ENCODE measurements around the gene ATP13A2.

Gene ATP13A2

GRCh38 chr1:17009706-17010105, 2.0 kb downstream of the ATP13A2 start:
- Histone ChIP-seq H3K4me1 (ENCODE audit: control insufficient read depth in 5 of 5, insufficient read depth in 5 of 5, low read length in 5 of 5) (peaks cover 11 to 54% (median 48%) of the 10 kb centered on the region in 5 donors), H3K9me3 (ENCODE audit: control insufficient read depth in 5 of 5, low read length in 5 of 5) (no peaks in the 10 kb centered on the region), H3K27me3 (ENCODE audit: control insufficient read depth in 5 of 5, insufficient read depth in 4 of 5, low read length in 5 of 5) (no peaks in the 10 kb centered on the region), H3K4me3 (ENCODE audit: low read depth in 1 of 5, low read length in 5 of 5) (no peak overlapping the region), H3K9ac (ENCODE audit: low read length in 5 of 5) (no peak overlapping the region), H3K27ac (ENCODE audit: low read depth, low read length) (no peak overlapping the region), H3K36me3 (ENCODE audit: control insufficient read depth in 5 of 5, insufficient read depth in 5 of 5, low read length in 5 of 5) (peaks cover 0 to 19% (median 9%) of the 10 kb centered on the region in 5 donors)

- Histone ChIP-seq H3K27me3 (ENCODE audit: control insufficient read depth in 5 of 5, insufficient read depth in 4 of 5, low read length in 5 of 5) (no peaks in the 10 kb centered on the region), H3K4me3 (ENCODE audit: low read depth in 1 of 5, low read length in 5 of 5) (no peak overlapping the region), H3K9me3 (ENCODE audit: control insufficient read depth in 5 of 5, low read length in 5 of 5) (no peaks in the 10 kb centered on the region), H3K4me1 (ENCODE audit: control insufficient read depth in 5 of 5, insufficient read depth in 5 of 5, low read length in 5 of 5) (peaks cover 11 to 46% (median 43%) of the 10 kb centered on the region in 5 donors), H3K9ac (ENCODE audit: low read length in 5 of 5) (no peak overlapping the region), H3K36me3 (ENCODE audit: control insufficient read depth in 5 of 5, insufficient read depth in 5 of 5, low read length in 5 of 5) (peaks cover 0 to 32% (median 19%) of the 10 kb centered on the region in 5 donors), H3K27ac (ENCODE audit: low read depth, low read length) (no peak overlapping the region)
Observed at GRCh38 chr1:17008208-17008855, 3.4 kb downstream of the ATP13A2 start.

GRCh38 chr1:17007121-17007520, 4.6 kb downstream of the ATP13A2 start:
- Histone ChIP-seq H3K9ac (ENCODE audit: low read length in 5 of 5) (no peak overlapping the region), H3K9me3 (ENCODE audit: control insufficient read depth in 5 of 5, low read length in 5 of 5) (no peaks in the 10 kb centered on the region), H3K27me3 (ENCODE audit: control insufficient read depth in 5 of 5, insufficient read depth in 4 of 5, low read length in 5 of 5) (no peaks in the 10 kb centered on the region), H3K36me3 (ENCODE audit: control insufficient read depth in 5 of 5, insufficient read depth in 5 of 5, low read length in 5 of 5) (peaks cover 0 to 44% (median 30%) of the 10 kb centered on the region in 5 donors), H3K27ac (ENCODE audit: low read depth, low read length) (no peak overlapping the region), H3K4me3 (ENCODE audit: low read depth in 1 of 5, low read length in 5 of 5) (no peak overlapping the region), H3K4me1 (ENCODE audit: control insufficient read depth in 5 of 5, insufficient read depth in 5 of 5, low read length in 5 of 5) (peaks cover 9 to 34% (median 31%) of the 10 kb centered on the region in 5 donors)

GRCh38 chr1:17005365-17005740, 6.4 kb downstream of the ATP13A2 start:
- peaks cover 0 to 61% (median 45%) of the 10 kb centered on the region in 5 donors for H3K36me3 ChIP-seq (ENCODE audit: control insufficient read depth in 5 of 5, insufficient read depth in 5 of 5, low read length in 5 of 5)
- no peak overlapping the region for H3K27ac ChIP-seq (ENCODE audit: low read depth, low read length)
- no peaks in the 10 kb centered on the region for H3K27me3 ChIP-seq (ENCODE audit: control insufficient read depth in 5 of 5, insufficient read depth in 4 of 5, low read length in 5 of 5)
- no peaks in the 10 kb centered on the region for H3K9me3 ChIP-seq (ENCODE audit: control insufficient read depth in 5 of 5, low read length in 5 of 5)
- no peak overlapping the region for H3K9ac ChIP-seq (ENCODE audit: low read length in 5 of 5)
- H3K4me1 ChIP-seq (ENCODE audit: control insufficient read depth in 5 of 5, insufficient read depth in 5 of 5, low read length in 5 of 5), result peaks cover 5 to 20% (median 18%) of the 10 kb centered on the region in 5 donors
- H3K4me3 ChIP-seq (ENCODE audit: low read depth in 1 of 5, low read length in 5 of 5), result no peak overlapping the region

GRCh38 chr1:17004466-17005364, 7.0 kb downstream of the ATP13A2 start:
- H3K27ac ChIP-seq (ENCODE audit: low read depth, low read length), result no peak overlapping the region
- no peak overlapping the region for H3K4me3 ChIP-seq (ENCODE audit: low read depth in 1 of 5, low read length in 5 of 5)
- no peak overlapping the region for H3K9ac ChIP-seq (ENCODE audit: low read length in 5 of 5)
- H3K4me1 ChIP-seq (ENCODE audit: control insufficient read depth in 5 of 5, insufficient read depth in 5 of 5, low read length in 5 of 5), result peaks cover 5 to 14% (median 13%) of the 10 kb centered on the region in 5 donors
- peaks cover 0 to 66% (median 50%) of the 10 kb centered on the region in 5 donors for H3K36me3 ChIP-seq (ENCODE audit: control insufficient read depth in 5 of 5, insufficient read depth in 5 of 5, low read length in 5 of 5)
- no peaks in the 10 kb centered on the region for H3K27me3 ChIP-seq (ENCODE audit: control insufficient read depth in 5 of 5, insufficient read depth in 4 of 5, low read length in 5 of 5)
- H3K9me3 ChIP-seq (ENCODE audit: control insufficient read depth in 5 of 5, low read length in 5 of 5), result no peaks in the 10 kb centered on the region

GRCh38 chr1:17002524-17002902, 9.2 kb downstream of the ATP13A2 start:
- Histone ChIP-seq H3K9me3 (ENCODE audit: control insufficient read depth in 5 of 5, low read length in 5 of 5) (no peaks in the 10 kb centered on the region), H3K36me3 (ENCODE audit: control insufficient read depth in 5 of 5, insufficient read depth in 5 of 5, low read length in 5 of 5) (peaks cover 0 to 84% (median 63%) of the 10 kb centered on the region in 5 donors), H3K9ac (ENCODE audit: low read length in 5 of 5) (no peak overlapping the region), H3K27me3 (ENCODE audit: control insufficient read depth in 5 of 5, insufficient read depth in 4 of 5, low read length in 5 of 5) (no peaks in the 10 kb centered on the region), H3K4me1 (ENCODE audit: control insufficient read depth in 5 of 5, insufficient read depth in 5 of 5, low read length in 5 of 5) (peaks cover 0 to 8% (median 4%) of the 10 kb centered on the region in 5 donors), H3K27ac (ENCODE audit: low read depth, low read length) (no peak overlapping the region), H3K4me3 (ENCODE audit: low read depth in 1 of 5, low read length in 5 of 5) (no peak overlapping the region)

GRCh38 chr1:17001760-17002523, 9.8 kb downstream of the ATP13A2 start:
- no peaks in the 10 kb centered on the region for H3K9me3 ChIP-seq (ENCODE audit: control insufficient read depth in 5 of 5, low read length in 5 of 5)
- no peaks in the 10 kb centered on the region for H3K27me3 ChIP-seq (ENCODE audit: control insufficient read depth in 5 of 5, insufficient read depth in 4 of 5, low read length in 5 of 5)
- no peak overlapping the region for H3K9ac ChIP-seq (ENCODE audit: low read length in 5 of 5)
- peaks cover 0 to 89% (median 66%) of the 10 kb centered on the region in 5 donors for H3K36me3 ChIP-seq (ENCODE audit: control insufficient read depth in 5 of 5, insufficient read depth in 5 of 5, low read length in 5 of 5)
- H3K4me1 ChIP-seq (ENCODE audit: control insufficient read depth in 5 of 5, insufficient read depth in 5 of 5, low read length in 5 of 5), result peaks cover 0 to 8% (median 4%) of the 10 kb centered on the region in 5 donors
- no peak overlapping the region for H3K4me3 ChIP-seq (ENCODE audit: low read depth in 1 of 5, low read length in 5 of 5)
- H3K27ac ChIP-seq (ENCODE audit: low read depth, low read length), result no peak overlapping the region

GRCh38 chr1:16999863-17000262, 11.9 kb downstream of the ATP13A2 start:
- Histone ChIP-seq H3K9ac (ENCODE audit: low read length in 5 of 5) (no peak overlapping the region), H3K9me3 (ENCODE audit: control insufficient read depth in 5 of 5, low read length in 5 of 5) (no peaks in the 10 kb centered on the region), H3K27ac (ENCODE audit: low read depth, low read length) (no peak overlapping the region), H3K4me1 (ENCODE audit: control insufficient read depth in 5 of 5, insufficient read depth in 5 of 5, low read length in 5 of 5) (peaks cover 0 to 8% (median 4%) of the 10 kb centered on the region in 5 donors), H3K27me3 (ENCODE audit: control insufficient read depth in 5 of 5, insufficient read depth in 4 of 5, low read length in 5 of 5) (no peaks in the 10 kb centered on the region), H3K4me3 (ENCODE audit: low read depth in 1 of 5, low read length in 5 of 5) (no peak overlapping the region), H3K36me3 (ENCODE audit: control insufficient read depth in 5 of 5, insufficient read depth in 5 of 5, low read length in 5 of 5) (peaks cover 0 to 93% (median 76%) of the 10 kb centered on the region in 5 donors)

GRCh38 chr1:16998589-16998988, 13.1 kb downstream of the ATP13A2 start:
- Histone ChIP-seq H3K36me3 (ENCODE audit: control insufficient read depth in 5 of 5, insufficient read depth in 5 of 5, low read length in 5 of 5) (peaks cover 0 to 86% (median 67%) of the 10 kb centered on the region in 5 donors), H3K27me3 (ENCODE audit: control insufficient read depth in 5 of 5, insufficient read depth in 4 of 5, low read length in 5 of 5) (no peaks in the 10 kb centered on the region), H3K4me1 (ENCODE audit: control insufficient read depth in 5 of 5, insufficient read depth in 5 of 5, low read length in 5 of 5) (no peaks in the 10 kb centered on the region), H3K9me3 (ENCODE audit: control insufficient read depth in 5 of 5, low read length in 5 of 5) (no peaks in the 10 kb centered on the region), H3K4me3 (ENCODE audit: low read depth in 1 of 5, low read length in 5 of 5) (no peak overlapping the region), H3K27ac (ENCODE audit: low read depth, low read length) (no peak overlapping the region), H3K9ac (ENCODE audit: low read length in 5 of 5) (no peak overlapping the region)
